Effector CD8-positive, alpha-beta T cell (primary cell): ENCODE data around the gene DCUN1D1.
"Not testable (repeated sequence)": the region's sequence is repeated elsewhere in the genome, so short reads cannot be mapped to it uniquely, and the experiment has no call there.

Experiments
- DNase-seq: peaks from one replicate; lab custom pipeline; 2025; lab: John Stamatoyannopoulos, UW
- total RNA-seq, 4 experiments: gene quantifications; one replicate each; lab custom pipeline; 2026; lab: John Stamatoyannopoulos, UW

Gene DCUN1D1
- 37.4 to 55.4 (median 39.6) reads per million in 4 experiments for total RNA-seq

- DNase-seq: peak; percentile 80
Measured at GRCh38 chr3:182980204-182981037, at the start of gene DCUN1D1. TSS of gene DCUN1D1 (minus strand) at chr3:182980538. CDS start at chr3:182980489, 49 bp downstream.

GRCh38 chr3:183028416-183028815 lies 48.1 kb upstream of the DCUN1D1 start:
- DNase-seq: no peak

DNA sequence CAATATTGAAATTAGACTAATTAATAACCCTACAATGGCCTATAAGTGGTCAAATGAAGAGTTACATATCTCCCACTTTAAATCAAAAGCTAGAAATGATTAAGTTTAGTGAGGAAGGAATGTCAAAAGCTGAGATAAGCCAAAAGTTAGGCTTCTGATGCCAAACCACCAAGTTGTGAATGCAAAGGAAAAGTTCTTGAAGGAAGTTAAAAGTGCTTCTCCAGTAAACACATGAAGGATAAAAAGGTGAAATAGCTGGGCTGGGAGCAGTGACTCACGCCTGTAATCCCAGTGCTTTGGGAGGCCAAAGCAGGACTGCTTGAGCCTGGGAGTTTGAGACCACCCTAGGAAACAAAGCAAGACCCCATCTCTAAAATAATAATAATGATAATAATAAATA lies 46.9 kb upstream of the DCUN1D1 start:
- DNase-seq: no peak

GRCh38 chr3:183022936-183023516 lies 42.7 kb upstream of the DCUN1D1 start:
- DNase-seq: no peak

- DNase-seq: no peak
Measured at GRCh38 chr3:183018421-183019192, 38.3 kb upstream of the DCUN1D1 start.

DNA sequence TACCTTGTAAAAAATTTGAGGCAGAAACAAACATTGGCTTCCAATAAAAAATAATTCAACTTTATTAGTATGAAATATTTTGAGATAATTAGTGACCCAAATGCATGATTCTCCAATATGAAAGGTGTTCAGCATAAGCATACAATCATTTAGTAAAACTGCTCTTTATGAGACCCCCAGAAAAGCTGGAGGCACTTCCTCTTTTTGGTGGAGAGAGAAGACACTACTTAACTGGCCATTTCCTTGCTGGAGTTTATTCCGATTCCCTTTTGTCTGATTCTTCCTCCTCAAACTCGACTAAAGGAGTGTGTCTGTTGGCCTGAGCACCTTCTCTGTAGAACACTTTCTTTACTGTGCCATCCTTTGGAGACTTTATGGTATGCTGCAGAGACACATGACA lies 34.8 kb upstream of the DCUN1D1 start:
- no peak for DNase-seq

DNA sequence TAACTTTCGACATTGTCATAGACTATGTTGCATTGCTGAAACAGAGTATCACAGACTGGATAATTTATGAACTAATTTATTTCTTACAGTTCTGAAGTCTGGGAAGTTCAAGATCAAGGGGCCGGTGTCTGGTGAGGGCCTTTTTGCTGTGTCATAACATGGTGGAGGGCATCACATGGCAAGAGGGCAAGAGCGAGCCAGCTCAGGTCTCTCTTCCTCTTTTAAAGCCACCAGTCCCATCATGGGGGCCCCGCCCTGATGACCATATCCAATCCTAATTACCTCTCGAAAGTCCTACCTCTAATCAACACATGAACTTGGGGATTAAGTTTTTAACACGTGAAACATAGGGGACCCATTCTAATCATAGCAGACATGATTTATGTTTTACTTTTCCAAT lies 33.5 kb upstream of the DCUN1D1 start:
- no peak for DNase-seq

- DNase-seq: no peak
Measured at GRCh38 chr3:183013074-183013473, 32.7 kb upstream of the DCUN1D1 start.

GRCh38 chr3:183008800-183009199 lies 28.5 kb upstream of the DCUN1D1 start:
- DNase-seq: no peak

DNA sequence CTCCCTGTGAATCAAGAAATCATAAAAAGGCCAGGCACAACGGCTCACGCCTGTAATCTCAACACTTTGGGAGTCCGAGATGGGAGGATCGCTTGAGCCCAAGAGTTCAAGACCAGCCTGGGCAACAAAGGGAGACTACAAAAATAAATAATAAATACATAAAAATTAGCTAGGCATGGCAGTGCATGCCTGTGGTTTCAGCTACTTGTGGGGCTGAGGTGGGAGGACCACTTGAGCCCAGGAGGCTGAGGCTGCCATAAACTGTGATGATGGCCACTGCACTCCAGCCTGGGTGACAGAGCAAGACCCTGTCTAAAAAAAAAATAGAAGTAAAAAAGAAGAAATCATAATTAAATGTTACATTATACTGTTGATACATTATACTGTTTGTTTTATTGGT lies 28.0 kb upstream of the DCUN1D1 start:
- no peak for DNase-seq

- no peak for DNase-seq
Measured at GRCh38 chr3:183006396-183007002, 26.2 kb upstream of the DCUN1D1 start.

- no peak for DNase-seq
Measured at GRCh38 chr3:182999767-183000166, 19.4 kb upstream of the DCUN1D1 start.

GRCh38 chr3:182993486-182994201 lies 13.3 kb upstream of the DCUN1D1 start:
- not testable (repeated sequence) for DNase-seq

- DNase-seq: no peak
Measured at GRCh38 chr3:182989566-182989965, 9.2 kb upstream of the DCUN1D1 start.

DNA sequence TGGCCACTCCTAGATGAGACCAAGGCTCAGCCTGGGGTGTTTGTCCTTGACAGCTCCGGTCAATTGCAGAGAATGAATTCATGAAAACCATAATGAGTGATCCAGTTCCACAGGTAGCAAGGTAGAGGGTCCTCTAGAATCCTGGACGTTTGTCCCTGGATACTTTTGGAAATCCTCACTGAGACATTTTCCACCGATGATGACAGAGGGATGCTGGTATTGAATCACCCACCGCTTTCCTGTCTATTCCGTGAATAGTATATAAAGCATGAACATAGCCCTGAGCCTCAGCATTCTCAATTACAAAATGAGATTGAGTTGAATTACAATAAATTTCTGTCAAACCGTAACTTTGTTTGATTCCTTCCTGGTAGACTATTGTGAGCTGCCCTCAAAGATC lies 5.7 kb upstream of the DCUN1D1 start:
- no peak for DNase-seq

- DNase-seq: no peak
Measured at GRCh38 chr3:182983876-182984275, 3.5 kb upstream of the DCUN1D1 start.

- no peak for DNase-seq
Measured at GRCh38 chr3:182981038-182981380, 671 bp upstream of the DCUN1D1 start.

- DNase-seq: no peak
Measured at GRCh38 chr3:182979674-182980191, 605 bp downstream of the DCUN1D1 start.

- no peak for DNase-seq
Measured at GRCh38 chr3:182979103-182979673, 1.1 kb downstream of the DCUN1D1 start.

DNA sequence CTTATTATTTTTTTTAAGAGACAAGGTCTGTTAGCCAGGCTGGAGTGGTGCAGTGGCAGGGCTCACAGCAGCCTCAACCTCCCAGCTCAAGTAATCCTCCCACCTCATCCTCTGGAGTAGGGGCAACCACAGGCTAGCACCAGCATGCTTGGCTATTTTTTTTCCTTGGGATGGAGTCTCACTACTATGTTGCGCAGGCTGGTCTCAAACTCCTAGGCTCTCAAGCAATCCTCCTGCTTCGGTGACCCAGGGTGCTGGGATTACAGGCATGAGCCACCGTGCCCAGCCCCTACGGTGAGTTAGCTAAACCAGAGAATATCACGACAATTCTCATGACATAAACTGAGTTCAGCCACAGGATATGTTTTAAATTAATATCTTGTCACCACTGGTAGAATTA lies 2.0 kb downstream of the DCUN1D1 start:
- DNase-seq: no peak

GRCh38 chr3:182973047-182973446 lies 7.3 kb downstream of the DCUN1D1 start:
- DNase-seq: no peak
